LoVo (cell line): ENCODE measurements around the gene IL13.

Source experiments
- DNase-seq: peaks from one replicate; pipeline ENCODE4 v3.0.0-alpha.2; 2016; ENCODE audit warnings: low spot score

Gene IL13

DNA sequence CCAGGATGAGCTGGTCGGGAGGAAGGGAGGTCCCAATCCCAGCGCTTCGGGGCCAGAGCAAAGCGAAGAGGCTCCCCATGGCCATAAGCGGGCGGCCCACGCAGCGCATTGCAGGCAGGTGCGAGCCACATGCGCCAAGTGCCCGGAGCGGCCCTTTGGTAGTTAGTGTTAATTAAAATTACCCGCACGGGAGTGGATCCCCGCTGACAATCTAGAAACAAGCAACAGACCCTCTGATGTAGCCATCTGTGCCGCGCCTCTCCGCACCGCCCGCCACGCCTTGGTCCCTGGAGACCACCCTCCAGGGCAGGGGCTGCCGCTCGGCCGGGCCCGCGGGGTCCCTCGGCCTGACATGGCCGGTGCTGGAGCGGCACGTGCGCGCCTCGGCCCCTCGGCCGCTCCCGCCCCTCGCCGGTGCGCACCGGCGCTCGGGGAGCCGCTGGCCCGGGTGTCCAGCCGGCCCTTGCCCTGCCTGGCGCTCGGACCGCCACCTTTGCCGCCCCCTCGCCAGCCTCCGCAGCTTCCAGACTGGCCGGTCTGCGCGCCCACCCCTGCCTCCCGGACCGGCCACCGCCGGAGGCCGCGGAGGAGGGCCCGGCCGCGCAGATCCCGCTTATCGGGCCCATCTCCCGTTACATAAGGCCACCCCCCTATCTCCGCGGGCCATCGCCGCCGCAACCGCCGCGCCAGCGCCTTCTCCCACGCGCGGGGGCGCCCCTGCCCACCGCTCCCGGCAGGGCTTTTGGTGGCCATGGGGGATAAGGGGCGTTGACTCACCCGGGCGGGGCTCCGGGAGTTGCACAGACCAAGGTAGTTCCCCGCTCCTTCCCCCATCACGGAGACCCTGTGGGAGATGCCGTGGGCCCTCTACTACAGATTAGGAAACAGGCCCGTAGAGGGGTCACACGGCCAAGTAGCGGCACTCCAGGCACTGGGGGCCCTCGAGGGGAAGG, 1.9 kb upstream of the IL13 start:
- DNase-seq = no peak

DNA sequence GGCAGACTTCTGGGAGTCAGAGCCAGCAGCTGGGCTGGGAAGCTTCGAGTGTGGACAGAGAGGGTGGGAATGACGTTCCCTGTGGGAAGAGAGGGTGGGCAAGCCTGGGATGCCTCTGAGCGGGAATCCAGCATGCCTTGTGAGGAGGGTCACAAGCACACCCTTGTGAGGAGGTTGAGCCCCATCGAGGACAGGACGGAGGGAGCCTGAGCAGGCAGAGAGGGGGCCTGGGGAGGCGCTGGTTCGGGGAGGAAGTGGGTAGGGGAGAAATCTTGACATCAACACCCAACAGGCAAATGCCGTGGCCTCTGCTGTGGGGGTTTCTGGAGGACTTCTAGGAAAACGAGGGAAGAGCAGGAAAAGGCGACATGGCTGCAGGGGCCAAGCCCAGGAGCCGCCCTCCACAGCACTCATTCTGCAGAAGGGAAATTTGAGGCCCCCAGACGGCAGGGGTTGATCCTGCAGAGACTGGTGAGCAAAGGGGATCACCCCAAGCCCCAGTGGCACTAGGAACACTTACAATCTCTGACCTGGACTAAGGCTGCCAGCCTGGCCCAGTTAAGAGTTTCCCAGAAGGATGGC, 1.1 kb upstream of the IL13 start:
- no peak for DNase-seq

GRCh38 chr5:132658381-132659302, 669 bp downstream of the IL13 start:
- no peak for DNase-seq

GRCh38 chr5:132659598-132660493, 1.9 kb downstream of the IL13 start:
- DNase-seq = no peak

- DNase-seq = no peak
Measured at GRCh38 chr5:132661231-132662003, 3.4 kb downstream of the IL13 start.

DNA sequence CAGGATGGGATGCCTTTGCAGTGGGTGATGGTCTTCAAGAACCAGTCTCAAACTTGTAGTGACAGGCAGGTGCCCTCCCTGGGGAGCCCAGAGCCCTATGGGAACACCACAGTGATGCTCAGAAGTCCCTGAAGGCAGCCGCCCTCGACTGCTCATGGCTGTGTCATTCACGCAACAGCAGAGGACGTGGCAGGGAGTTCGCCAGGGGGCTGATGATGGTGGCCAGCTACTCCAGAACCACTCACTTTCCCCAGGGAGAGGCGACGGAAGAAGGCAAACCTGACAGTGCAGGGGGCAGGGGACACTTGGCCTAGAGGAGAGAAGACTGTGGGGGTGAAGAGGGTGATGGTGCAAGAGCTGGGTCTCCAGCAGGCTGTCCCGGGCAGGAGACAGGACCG, 4.0 kb downstream of the IL13 start:
- DNase-seq = no peak

DNA sequence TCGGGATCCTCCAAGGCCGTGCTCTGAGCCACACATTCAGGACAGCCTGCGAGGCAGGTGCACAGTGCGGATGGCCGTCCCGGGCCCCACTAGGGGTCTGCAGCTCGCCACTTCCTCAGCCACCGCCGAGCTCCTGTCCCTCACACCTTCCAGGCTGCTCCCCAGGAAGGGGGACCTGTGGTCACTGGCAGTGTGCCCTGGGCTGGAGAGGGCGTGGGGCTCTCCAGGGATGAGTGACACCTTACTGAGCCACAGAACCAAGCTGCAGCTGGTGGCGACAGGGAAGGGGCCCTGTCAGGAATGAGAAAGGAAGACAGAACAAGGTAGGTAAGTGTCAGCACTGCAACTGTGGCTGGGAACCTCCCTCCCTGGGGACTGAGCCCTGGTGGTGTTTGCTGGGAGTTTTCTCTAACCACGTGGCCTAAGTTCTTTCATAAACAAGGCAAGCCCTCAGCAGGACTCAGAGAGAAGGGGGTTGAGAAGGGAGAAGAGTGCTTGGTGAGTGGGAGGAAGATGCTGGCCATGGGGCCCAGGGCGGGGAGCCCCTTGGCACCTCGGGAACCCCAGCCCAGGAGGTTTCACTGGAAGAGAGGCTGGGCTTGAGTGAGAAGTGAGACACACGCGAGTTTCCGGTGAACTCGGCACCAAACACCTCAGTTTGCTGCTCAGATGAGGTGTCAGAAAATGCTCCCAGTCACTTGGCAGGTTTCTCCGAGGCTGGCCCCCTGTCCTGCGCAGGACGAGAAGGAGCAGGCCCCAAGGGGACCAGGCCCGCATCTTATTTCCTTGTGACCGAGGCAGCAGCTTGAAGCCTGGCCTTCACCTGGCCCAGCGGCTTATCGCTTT, 5.2 kb downstream of the IL13 start:
- DNase-seq = no peak

DNA sequence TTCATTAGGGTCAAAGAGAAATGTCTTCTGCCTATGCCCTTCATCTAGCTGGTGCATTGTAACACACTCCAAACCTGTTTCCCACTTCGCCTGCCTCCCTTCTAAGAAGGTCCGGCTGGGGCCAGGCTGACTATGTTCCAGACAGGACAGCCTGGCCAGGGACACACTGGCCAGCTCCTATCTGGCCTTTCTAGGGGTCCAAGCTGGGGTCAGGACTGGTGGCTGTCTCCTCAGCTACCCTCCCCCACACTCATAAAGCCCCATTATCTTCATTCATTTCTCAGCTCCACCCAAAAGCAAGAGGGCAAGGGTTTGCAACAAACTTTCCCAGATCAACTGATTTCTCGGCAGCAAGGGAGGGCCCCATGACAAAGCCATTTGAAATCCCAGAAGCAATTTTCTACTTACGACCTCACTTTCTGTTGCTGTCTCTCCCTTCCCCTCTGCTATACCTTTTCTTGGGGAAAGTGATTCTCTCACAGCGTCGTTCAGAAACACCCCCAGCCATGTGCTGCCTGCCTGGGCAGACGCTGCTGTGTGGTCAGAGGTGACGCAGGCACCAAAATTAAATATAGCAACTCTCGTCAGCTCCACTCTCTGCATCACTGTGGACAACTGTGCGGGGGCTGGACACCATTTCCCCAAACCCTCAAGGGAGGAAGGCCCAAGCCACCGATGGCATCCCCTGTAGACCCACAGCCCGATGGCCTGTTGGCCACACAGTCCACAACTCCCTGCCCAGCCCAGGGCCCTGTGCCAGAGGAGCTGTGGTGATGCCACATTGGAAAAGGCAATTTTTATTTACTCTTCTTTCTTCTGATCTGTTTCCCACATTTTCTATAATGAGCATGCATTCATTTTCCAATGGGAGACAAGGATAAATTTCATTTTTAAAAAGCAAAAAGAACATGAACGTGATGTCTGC, 6.1 kb downstream of the IL13 start:
- no peak for DNase-seq

- DNase-seq = no peak
Measured at GRCh38 chr5:132664696-132665209, 6.8 kb downstream of the IL13 start.

DNA sequence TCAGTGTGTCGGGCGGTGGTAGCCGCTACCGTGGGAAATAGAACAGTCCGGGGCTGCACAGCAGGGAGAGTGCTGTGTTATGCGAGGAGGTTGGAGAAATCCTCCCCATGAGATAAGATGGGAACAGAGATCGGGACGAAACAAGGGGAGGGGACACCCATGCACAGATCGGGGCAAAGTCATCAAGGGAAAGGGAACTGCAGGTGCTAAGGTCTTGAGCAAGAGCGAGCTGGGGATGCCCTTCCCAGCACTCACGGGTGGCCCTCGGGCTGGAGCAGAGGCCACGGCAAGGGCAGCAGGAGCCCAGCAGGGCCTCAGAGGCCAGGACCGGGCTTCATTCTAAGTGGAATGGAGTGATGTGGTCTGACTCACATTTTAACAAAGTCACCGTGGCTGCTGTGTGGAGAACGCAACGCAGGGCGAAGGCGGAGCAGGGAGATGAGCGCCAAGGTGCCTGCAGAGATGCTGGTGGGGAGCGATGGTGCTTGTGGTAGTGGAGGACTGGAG, 7.7 kb downstream of the IL13 start:
- DNase-seq = no peak

GRCh38 chr5:132666310-132667123, 8.5 kb downstream of the IL13 start:
- DNase-seq = no peak

DNA sequence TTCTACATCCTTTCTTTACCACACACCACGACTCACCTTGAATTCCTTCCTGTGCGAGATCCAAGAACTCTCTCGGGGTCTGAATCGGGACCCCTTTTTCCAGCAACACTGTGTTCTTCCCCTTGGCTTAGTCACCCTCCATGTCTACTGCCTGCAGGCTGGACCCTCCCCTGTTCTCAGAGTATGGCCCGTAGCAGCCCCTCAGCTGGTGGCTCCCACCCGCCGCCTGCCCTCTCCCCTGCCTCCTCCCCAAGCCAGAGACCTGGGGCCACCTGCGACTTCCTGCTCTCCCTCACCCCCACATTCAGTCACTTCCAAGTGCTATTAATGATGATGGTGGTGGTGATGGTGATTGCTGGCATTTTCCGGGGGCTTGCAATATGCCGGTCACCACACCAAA, 9.3 kb downstream of the IL13 start:
- no peak for DNase-seq

DNA sequence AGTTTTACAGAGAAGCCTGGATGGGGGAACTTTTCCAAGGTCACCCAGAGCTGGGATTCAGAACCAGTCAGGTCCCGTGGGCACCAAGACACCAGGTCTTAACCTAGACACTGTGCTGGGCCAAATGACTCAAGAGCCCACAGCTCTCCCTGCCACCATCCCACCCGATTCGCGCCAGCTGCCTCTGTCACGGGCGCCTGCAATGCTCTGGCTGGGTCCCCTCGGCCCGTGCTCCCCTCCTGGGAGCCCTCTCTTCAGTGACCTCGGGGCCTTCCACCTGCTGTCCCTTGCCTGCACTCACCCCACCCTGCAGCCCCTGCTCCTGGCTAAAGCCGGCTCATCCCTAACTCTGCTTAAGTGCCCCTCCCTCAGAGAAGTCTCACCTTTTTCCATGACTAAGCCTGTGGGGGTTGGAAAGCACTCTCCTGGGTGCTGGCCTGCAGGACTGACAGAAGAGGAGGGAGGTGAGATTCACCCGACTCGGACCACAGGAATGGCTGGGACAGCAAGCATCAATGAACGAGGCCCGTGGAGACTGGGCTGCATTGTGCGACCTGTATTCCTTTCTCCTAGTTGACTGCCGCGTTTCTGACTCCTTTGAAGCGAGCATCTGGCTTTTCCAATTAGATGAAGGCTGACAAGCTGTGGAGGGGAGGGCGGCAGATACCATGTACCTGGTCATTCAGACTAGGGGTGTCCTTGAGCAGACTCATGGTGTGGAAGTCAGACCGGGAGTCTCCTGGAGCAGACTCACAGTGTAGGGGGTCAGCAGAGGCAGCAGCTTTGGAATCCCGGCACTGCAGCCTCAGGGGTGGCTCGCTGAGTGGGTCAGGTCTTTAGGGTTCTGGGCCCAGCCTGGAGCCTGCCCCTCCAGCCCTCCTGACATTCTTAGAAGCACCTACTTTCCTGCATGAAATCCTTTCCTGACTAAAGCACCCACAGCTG, 10.1 kb downstream of the IL13 start:
- DNase-seq = no peak

GRCh38 chr5:132668706-132669454, 10.9 kb downstream of the IL13 start:
- no peak for DNase-seq

DNA sequence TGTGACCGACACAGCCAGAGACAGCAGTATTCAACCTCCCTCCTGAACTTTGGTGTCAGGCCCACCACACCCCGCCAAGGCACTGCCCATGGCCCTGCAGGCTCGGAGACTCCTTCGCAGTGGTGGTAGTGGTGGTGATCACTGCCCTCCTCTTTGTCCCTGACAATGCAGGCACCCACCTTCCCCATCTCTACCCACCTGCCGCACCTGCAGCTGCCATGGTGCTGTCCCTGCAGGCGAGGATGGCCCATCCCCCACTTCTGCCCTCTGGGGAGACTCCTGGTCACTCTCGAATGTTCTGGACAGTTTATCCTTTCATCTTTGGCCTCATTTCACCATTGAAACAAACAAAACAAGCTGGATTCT, 11.5 kb downstream of the IL13 start:
- no peak for DNase-seq
